ENCODE data around the gene TMPRSS2.

The TMPRSS2 gene

GRCh38 chr21:41509733-41510132 is 1.8 kb upstream of the TMPRSS2 start:
- DNase-seq (ENCODE audit: low spot score) = no peak

GRCh38 chr21:41509145-41509496 is 1.2 kb upstream of the TMPRSS2 start:
- DNase-seq (ENCODE audit: low spot score) = no peak

- no peak for DNase-seq (ENCODE audit: low spot score)
Measured at GRCh38 chr21:41508415-41509144, 622 bp upstream of the TMPRSS2 start.

DNA sequence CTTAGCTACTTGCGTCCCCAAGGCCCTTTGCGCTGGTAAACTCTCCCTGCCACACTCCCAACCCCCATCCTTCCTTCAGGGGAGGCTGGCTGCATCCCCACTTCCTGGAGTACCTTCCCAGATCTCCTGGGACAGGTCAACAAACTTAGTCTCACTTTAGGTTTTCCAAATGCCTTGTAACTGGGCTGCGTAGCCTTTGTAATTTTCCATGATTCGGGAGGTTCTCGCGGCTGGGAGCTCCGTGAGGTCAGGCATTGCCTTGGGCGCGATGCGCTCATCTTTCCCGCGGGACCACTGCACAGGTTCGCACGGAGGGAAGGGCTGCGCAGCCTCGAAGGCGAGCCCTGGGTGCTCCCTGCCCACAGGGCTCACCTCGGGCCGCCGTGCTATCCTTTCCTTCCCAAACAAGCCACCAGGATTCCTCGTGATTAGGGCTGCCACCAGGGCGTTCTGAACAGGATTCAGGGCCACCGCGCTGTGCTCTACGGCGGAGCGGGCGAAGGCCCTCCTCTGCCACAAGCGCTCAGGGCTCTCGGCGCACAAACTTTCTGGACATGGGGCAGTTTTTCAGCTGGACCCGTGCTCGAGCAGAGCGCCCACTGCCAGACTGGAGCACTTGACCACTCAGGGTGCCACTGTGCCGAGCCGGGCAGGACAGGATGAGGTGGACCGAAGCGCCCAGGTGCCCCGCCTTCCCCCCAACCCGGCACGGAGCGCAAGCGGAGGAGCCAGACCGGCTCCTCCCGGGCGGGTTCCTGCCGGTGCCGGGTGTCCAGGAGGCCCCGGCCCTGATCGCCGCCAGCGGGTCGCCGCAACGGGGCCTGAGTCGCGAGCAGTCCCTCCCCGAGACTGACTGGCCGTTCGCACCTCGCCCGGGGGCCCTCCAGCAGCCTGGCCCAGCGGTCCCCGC is 1.1 kb downstream of the TMPRSS2 start:
- no peak for DNase-seq (ENCODE audit: low spot score)

DNA sequence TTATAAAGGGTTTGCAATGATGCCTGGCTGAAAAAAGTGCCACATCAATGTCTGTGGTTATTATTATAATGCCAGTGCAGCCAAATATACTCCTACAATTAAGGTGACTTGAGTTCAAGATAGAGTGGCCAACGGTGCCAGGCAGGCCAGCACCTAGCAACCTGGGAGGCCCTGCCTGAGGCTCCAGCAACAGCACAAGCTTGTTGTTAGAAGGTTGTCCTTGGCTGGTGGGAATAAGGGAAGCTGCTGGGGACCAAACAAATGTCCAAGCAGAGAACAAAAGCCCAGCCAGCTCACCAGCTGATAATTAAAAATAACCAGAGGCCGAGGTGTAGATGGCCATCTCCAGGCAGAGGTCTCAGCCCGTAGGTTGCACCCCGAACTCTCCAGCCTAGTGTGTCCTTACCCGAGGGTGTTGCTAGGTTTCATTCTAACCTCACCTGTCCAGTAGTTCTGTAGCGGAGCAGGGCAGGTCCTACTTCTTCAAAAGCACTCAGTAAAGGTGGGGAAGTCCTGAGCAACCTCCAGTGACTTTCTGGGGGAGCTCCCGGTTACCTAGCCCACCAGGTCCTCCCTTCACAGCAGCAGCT is 1.9 kb downstream of the TMPRSS2 start:
- DNase-seq (ENCODE audit: low spot score) = no peak

DNA sequence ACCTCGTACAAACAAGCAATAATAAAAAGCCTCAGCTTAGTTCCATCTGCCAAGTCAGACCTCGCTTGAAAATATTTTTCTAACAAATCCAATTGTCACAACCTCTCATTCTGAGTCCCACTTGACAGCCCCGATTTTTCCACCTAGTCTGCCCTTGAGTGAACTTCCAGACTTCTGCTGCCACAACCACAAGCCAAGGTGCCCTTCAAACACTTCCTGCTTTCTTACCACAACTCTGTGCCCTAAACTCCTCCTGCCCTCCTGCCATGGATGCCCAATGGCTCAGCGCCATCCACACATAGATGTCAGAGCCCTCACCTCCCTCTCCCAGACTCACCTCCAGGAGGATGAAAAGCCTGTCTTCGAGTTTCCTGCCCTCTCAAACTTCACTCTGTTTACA is 3.9 kb downstream of the TMPRSS2 start:
- no peak for DNase-seq (ENCODE audit: low spot score)

GRCh38 chr21:41503331-41503730 is 4.6 kb downstream of the TMPRSS2 start:
- no peak for DNase-seq (ENCODE audit: low spot score)

- DNase-seq (ENCODE audit: low spot score) = no peak
Measured at GRCh38 chr21:41501919-41502318, 6.0 kb downstream of the TMPRSS2 start.

GRCh38 chr21:41500931-41501381 is 7.0 kb downstream of the TMPRSS2 start:
- DNase-seq (ENCODE audit: low spot score) = no peak

- no peak for DNase-seq (ENCODE audit: low spot score)
Measured at GRCh38 chr21:41500363-41500762, 7.6 kb downstream of the TMPRSS2 start.

DNA sequence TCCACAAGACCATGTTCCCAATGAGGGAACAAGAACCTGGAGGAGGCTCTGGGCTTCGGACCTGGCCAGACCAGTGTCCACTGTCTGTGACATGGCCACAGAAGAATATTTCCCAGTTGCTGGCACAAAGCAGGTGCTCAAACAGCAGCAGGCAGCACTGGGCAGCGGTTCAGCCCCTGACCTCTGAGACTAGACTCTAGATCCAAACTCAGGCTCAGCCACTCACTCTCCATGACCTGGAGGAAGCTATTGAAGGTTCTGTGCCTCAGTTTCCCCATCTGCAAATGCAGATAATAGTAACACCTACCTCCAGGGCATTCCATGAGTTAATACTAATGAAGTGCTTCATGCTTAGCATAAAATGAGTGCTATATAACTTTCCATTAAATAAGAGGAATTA is 8.0 kb downstream of the TMPRSS2 start:
- DNase-seq (ENCODE audit: low spot score) = no peak

DNA sequence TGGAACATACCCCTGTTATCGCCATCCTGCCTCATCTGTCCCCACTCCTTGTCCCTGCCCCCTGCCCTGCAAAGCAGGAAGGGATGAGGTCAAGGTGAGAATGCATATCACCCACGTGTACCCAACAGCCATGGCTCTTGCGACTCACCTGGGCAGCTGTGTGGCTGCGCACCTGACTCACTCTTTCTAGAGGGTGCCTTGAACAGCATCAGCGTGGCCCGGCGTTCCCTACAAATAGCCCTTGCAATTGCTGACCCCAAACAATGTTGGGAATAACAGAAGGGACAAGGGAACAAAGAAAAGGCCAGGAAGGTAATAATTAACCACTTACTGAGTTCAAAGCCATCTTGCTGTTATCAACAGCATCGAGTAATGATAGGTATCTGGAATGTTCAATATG is 10.2 kb downstream of the TMPRSS2 start:
- DNase-seq (ENCODE audit: low spot score) = no peak

DNA sequence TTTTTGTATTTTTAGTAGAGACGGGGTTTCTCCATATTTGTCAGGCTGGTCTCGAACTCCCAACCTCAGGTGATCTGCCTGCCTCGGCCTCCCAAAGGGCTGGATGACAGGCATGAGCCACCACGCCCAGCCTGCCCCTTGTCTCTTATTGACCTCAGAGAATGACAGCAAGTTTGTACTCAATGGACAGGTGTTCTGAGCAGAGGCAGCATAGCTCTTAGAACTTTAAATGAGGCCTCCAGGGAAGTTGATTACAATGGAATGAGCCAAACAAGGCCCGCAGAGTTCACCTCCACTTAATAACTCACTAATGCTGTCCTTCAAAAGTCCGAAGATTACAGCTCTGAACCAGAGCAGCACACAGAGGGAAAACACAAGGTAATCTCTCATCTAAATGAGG is 10.9 kb downstream of the TMPRSS2 start:
- no peak for DNase-seq (ENCODE audit: low spot score)

- DNase-seq (ENCODE audit: low spot score) = no peak
Measured at GRCh38 chr21:41494242-41494641, 13.7 kb downstream of the TMPRSS2 start.

DNA sequence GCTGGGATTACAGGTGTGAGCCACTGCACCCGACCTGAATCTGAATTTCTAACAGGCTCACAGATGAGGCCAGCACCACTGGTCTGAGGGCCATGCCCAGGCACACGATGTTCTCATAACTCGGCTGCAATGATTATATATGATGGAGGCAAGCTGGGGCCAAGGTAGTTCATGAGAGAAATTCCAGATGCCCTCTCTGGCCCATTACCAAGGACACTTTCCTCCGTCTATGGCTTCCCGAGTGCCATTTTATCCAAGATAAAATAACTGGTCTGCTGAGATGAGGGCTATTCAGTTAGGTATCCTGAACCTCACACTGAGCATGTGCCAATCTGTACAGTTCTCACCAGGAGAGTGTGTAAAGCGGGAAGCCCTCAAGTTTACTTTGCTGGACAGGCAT is 16.5 kb downstream of the TMPRSS2 start:
- no peak for DNase-seq (ENCODE audit: low spot score)

GRCh38 chr21:41490330-41490729 is 17.6 kb downstream of the TMPRSS2 start:
- DNase-seq (ENCODE audit: low spot score) = no peak

DNA sequence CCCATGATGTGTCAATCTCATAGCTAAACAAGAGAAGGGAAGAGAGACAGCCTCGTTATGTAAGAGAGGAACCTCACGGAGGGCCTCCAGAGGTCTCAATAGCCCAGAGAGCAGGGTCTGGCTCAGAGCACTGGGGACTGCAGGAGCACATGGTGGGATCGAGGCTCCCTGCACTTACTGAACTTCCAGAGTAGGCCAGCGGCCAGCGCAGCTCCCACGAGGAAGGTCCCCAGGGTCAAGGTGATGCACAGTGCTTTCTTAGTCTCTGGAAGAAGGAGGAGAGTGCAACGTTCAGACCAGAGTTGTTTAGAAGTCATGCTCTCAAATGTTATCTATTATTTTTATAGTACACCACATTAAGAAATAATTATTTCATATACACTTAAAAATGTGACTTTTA is 18.6 kb downstream of the TMPRSS2 start:
- no peak for DNase-seq (ENCODE audit: low spot score)

- DNase-seq (ENCODE audit: low spot score) = no peak
Measured at GRCh38 chr21:41488080-41488479, 19.9 kb downstream of the TMPRSS2 start.

DNA sequence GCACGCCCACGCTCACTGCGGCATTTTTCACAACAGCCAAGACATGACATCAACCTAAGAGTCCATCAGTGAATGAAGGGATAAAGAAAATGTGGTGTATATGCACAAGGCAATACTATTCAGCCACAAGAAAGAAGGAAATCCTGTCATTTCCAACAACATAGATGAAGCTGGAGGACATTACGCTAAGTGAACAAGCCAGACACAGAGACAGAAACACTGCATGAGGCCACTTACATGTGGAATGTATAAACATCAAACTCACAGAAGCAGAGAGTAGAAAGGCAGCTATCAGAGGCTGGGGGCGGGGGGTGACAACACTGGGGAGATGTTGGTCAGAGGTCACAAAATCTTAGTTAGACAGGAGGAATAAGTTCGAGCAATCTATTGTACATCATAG is 20.9 kb downstream of the TMPRSS2 start:
- no peak for DNase-seq (ENCODE audit: low spot score)

DNA sequence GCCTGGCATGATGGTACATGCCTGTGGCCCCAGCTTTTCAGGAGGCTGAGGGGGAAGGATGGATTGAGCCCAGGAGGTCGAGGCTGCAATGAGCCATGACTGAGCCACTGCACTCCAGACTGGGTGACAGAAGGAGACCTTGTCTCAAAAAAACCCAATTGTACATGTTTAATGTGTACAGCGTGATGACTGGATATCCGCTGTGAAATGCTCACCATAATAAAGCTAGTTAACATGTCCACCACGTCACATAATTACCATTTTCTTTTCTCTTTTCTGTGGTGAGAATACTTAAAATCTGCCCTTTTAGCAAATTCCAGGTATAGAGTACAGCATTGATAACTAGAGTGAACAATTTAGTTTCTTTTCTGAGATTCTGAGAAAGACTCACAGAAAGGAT is 24.0 kb downstream of the TMPRSS2 start:
- no peak for DNase-seq (ENCODE audit: low spot score)

GRCh38 chr21:41483415-41483814 is 24.5 kb downstream of the TMPRSS2 start:
- no peak for DNase-seq (ENCODE audit: low spot score)

DNA sequence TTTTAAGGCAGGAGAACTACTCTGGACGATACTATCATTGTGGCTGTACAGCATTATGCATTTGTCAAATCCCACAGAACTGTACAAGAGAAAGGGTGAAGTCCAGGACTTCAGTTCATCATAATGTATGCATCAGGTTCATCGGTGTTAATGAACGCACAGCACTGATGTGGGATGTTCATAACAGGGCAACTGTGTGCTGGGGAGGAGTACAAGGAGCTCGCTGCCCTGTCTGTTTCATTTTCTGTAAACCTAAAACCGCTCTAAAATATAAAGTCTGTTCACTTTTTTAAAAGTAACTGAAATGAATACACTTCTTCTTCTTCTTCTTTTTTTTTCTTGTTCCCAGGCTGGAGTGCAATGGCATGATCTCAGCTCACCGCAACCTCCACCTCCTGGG is 25.0 kb downstream of the TMPRSS2 start:
- no peak for DNase-seq (ENCODE audit: low spot score)

- DNase-seq (ENCODE audit: low spot score) = no peak
Measured at GRCh38 chr21:41482301-41482700, 25.7 kb downstream of the TMPRSS2 start.
